ENCODE measurements around the gene TMEM208.

TMEM208 gene

GRCh38 chr16:67208154-67208896 lies 18.6 kb upstream of the TMEM208 start:
- DNase-seq (ENCODE audit: low read depth in 3 of 3, low spot score in 1 of 3) = no peak

GRCh38 chr16:67209565-67209964 lies 17.4 kb upstream of the TMEM208 start:
- DNase-seq (ENCODE audit: low read depth in 3 of 3, low spot score in 1 of 3) = no peak

GRCh38 chr16:67210069-67210937 lies 16.6 kb upstream of the TMEM208 start:
- DNase-seq (ENCODE audit: low read depth in 3 of 3, low spot score in 1 of 3) = no peak

- no peak for DNase-seq (ENCODE audit: low read depth in 3 of 3, low spot score in 1 of 3)
Measured at GRCh38 chr16:67211674-67212073, 15.3 kb upstream of the TMEM208 start.

- DNase-seq (ENCODE audit: low read depth in 3 of 3, low spot score in 1 of 3) = no peak
Measured at GRCh38 chr16:67212766-67213165, 14.2 kb upstream of the TMEM208 start.

- no peak for DNase-seq (ENCODE audit: low read depth in 3 of 3, low spot score in 1 of 3)
Measured at GRCh38 chr16:67213197-67214019, 13.5 kb upstream of the TMEM208 start.

GRCh38 chr16:67215706-67216105 lies 11.2 kb upstream of the TMEM208 start:
- no peak for DNase-seq (ENCODE audit: low read depth in 3 of 3, low spot score in 1 of 3)

GRCh38 chr16:67216612-67217490 lies 10.1 kb upstream of the TMEM208 start:
- DNase-seq (ENCODE audit: low read depth in 3 of 3, low spot score in 1 of 3) = no peak

- DNase-seq (ENCODE audit: low read depth in 3 of 3, low spot score in 1 of 3) = no peak
Measured at GRCh38 chr16:67223992-67224391, 2.9 kb upstream of the TMEM208 start.

GRCh38 chr16:67226295-67226803 lies 581 bp upstream of the TMEM208 start:
- no peak for DNase-seq (ENCODE audit: low read depth in 3 of 3, low spot score in 1 of 3)

GRCh38 chr16:67227567-67227921 lies 614 bp downstream of the TMEM208 start:
- DNase-seq (ENCODE audit: low read depth in 3 of 3, low spot score in 1 of 3) = no peak

- no peak for DNase-seq (ENCODE audit: low read depth in 3 of 3, low spot score in 1 of 3)
Measured at GRCh38 chr16:67228034-67228785, 1.3 kb downstream of the TMEM208 start.

GRCh38 chr16:67228905-67229304 lies 2.0 kb downstream of the TMEM208 start:
- DNase-seq (ENCODE audit: low read depth in 3 of 3, low spot score in 1 of 3) = no peak

GRCh38 chr16:67229906-67230808 lies 3.2 kb downstream of the TMEM208 start:
- DNase-seq (ENCODE audit: low read depth in 3 of 3, low spot score in 1 of 3) = no peak

GRCh38 chr16:67230809-67231660 lies 4.1 kb downstream of the TMEM208 start:
- DNase-seq (ENCODE audit: low read depth in 3 of 3, low spot score in 1 of 3) = no peak

- DNase-seq (ENCODE audit: low read depth in 3 of 3, low spot score in 1 of 3) = no peak
Measured at GRCh38 chr16:67233596-67233995, 6.7 kb downstream of the TMEM208 start.

- DNase-seq (ENCODE audit: low read depth in 3 of 3, low spot score in 1 of 3) = no peak
Measured at GRCh38 chr16:67234180-67234597, 7.3 kb downstream of the TMEM208 start.
